ENCODE results near the gene BBC3.

GRCh38 chr19:47221080-47221841 is 9.7 kb downstream of the BBC3 start:
- TF ChIP-seq OVOL2 (CRISPR knock-in tag; IDR thresholded peaks at IDR 0.05; ENCODE audit: borderline replicate concordance) (no peak), CTCF (IDR thresholded peaks at IDR 0.05) (no peak), ZNF512 (CRISPR knock-in tag; IDR thresholded peaks at IDR 0.05; ENCODE audit: borderline replicate concordance) (no peak), FOXP4 (CRISPR knock-in tag; IDR thresholded peaks at IDR 0.05) (no peak)

Measured in WTC11 (cell line).